HUES6 (cell line): ENCODE results near the gene SLC5A2.
A peak's percentile ranks its signal among the peaks of the same experiment; 100 is the strongest.
"Not testable (repeated sequence)": the region's sequence is repeated elsewhere in the genome, so short reads cannot be mapped to it uniquely, and the experiment has no call there.

ENCODE experiments used
- H3K27ac ChIP-seq: 2 replicates; pipeline ENCODE4 v1.7.0; 2013; ENCODE audit warnings: low read depth, mild to moderate bottlenecking, low read length, inconsistent platforms
- H3K27me3 ChIP-seq: 2 replicates; pipeline ENCODE4 v1.6.1; 2013; ENCODE audit warnings: low read length; ENCODE audit not compliant: control insufficient read depth, insufficient read depth
- H3K36me3 ChIP-seq: 2 replicates; pipeline ENCODE4 v1.6.1; 2013; ENCODE audit warnings: low read length; ENCODE audit not compliant: control insufficient read depth, insufficient read depth
- H3K4me1 ChIP-seq: 2 replicates; pipeline ENCODE4 v1.6.1; 2013; ENCODE audit warnings: low read length; ENCODE audit not compliant: control insufficient read depth, insufficient read depth
- H3K4me3 ChIP-seq: 2 replicates; pipeline ENCODE4 v1.5.1; 2013; ENCODE audit warnings: low read depth, low read length
- H3K9ac ChIP-seq: one replicate; pipeline ENCODE4 v1.6.1; 2013; ENCODE audit warnings: mild to moderate bottlenecking, low read length
- H3K9me3 ChIP-seq: 2 replicates; pipeline ENCODE4 v1.6.1; 2013; ENCODE audit warnings: low read depth, low read length; ENCODE audit not compliant: control insufficient read depth, insufficient read depth

SLC5A2 gene

GRCh38 chr16:31479751-31480150 is 3.2 kb upstream of the SLC5A2 start:
- peaks cover 13% of the 10 kb centered on the region for H3K4me1 ChIP-seq
- H3K27me3 ChIP-seq, result peaks cover 66% of the 10 kb centered on the region
- no peak overlapping the region for H3K27ac ChIP-seq
- no peaks in the 10 kb centered on the region for H3K9me3 ChIP-seq
- H3K36me3 ChIP-seq, result no peaks in the 10 kb centered on the region
- no peak overlapping the region for H3K4me3 ChIP-seq
- no peak overlapping the region for H3K9ac ChIP-seq

GRCh38 chr16:31480851-31481536 is 1.9 kb upstream of the SLC5A2 start:
- H3K27me3 ChIP-seq, result peaks cover 66% of the 10 kb centered on the region

GRCh38 chr16:31484048-31484447 is 1.1 kb downstream of the SLC5A2 start:
- not testable (repeated sequence) for H3K9me3 ChIP-seq
- peaks cover 91% of the 10 kb centered on the region for H3K27me3 ChIP-seq

More at GRCh38 chr16:31480851-31481536, 1.9 kb upstream of the SLC5A2 start:
- H3K27ac ChIP-seq, result no peak overlapping the region
- no peaks in the 10 kb centered on the region for H3K9me3 ChIP-seq
- H3K4me3 ChIP-seq, result no peak overlapping the region
- no peak overlapping the region for H3K9ac ChIP-seq
- no peaks in the 10 kb centered on the region for H3K36me3 ChIP-seq
- peaks cover 12% of the 10 kb centered on the region for H3K4me1 ChIP-seq

GRCh38 chr16:31484491-31485171 is 1.7 kb downstream of the SLC5A2 start:
- Histone ChIP-seq H3K27me3 (peaks cover 91% of the 10 kb centered on the region), H3K9me3 (no peaks in the 10 kb centered on the region), H3K4me3 (peak overlapping the region; percentile 8; the same call in 1 of the 2 replicates), H3K36me3 (peaks cover 2% of the 10 kb centered on the region; the same call in 1 of the 2 replicates), H3K9ac (no peak overlapping the region), H3K27ac (no peak overlapping the region), H3K4me1 (peaks cover 13% of the 10 kb centered on the region)

More at GRCh38 chr16:31484048-31484447, 1.1 kb downstream of the SLC5A2 start:
- H3K4me1 ChIP-seq, result peaks cover 13% of the 10 kb centered on the region
- not testable (repeated sequence) for H3K4me3 ChIP-seq, H3K9ac ChIP-seq, H3K36me3 ChIP-seq, H3K27ac ChIP-seq

GRCh38 chr16:31485571-31485970 is 2.6 kb downstream of the SLC5A2 start:
- peaks cover 13% of the 10 kb centered on the region for H3K4me1 ChIP-seq
- H3K4me3 ChIP-seq, result no peak overlapping the region
- H3K27me3 ChIP-seq, result peaks cover 93% of the 10 kb centered on the region
- no peak overlapping the region for H3K9ac ChIP-seq
- peaks cover 7% of the 10 kb centered on the region for H3K36me3 ChIP-seq
- no peaks in the 10 kb centered on the region for H3K9me3 ChIP-seq
- H3K27ac ChIP-seq, result no peak overlapping the region

- Histone ChIP-seq H3K9ac (no peak overlapping the region), H3K36me3 (peaks cover 11% of the 10 kb centered on the region), H3K9me3 (no peaks in the 10 kb centered on the region), H3K27ac (no peak overlapping the region), H3K4me1 (peaks cover 13% of the 10 kb centered on the region), H3K4me3 (no peak overlapping the region), H3K27me3 (peaks cover 92% of the 10 kb centered on the region)
Observed at GRCh38 chr16:31486045-31486444, 3.1 kb downstream of the SLC5A2 start.

GRCh38 chr16:31487071-31487719 is 4.3 kb downstream of the SLC5A2 start:
- peaks cover 80% of the 10 kb centered on the region for H3K27me3 ChIP-seq
- H3K9me3 ChIP-seq, result no peaks in the 10 kb centered on the region
- H3K4me3 ChIP-seq, result peak overlapping the region; percentile 74
- H3K4me1 ChIP-seq, result peaks cover 13% of the 10 kb centered on the region
- no peak overlapping the region for H3K27ac ChIP-seq
- peak overlapping the region; percentile 21 for H3K9ac ChIP-seq
- peaks cover 18% of the 10 kb centered on the region for H3K36me3 ChIP-seq

GRCh38 chr16:31487720-31488467 is 5.0 kb downstream of the SLC5A2 start:
- Histone ChIP-seq H3K27ac (no peak overlapping the region), H3K4me1 (peaks cover 13% of the 10 kb centered on the region), H3K4me3 (peak overlapping the region; percentile 74), H3K9me3 (no peaks in the 10 kb centered on the region), H3K9ac (peak overlapping the region; percentile 21), H3K27me3 (peaks cover 73% of the 10 kb centered on the region), H3K36me3 (peaks cover 24% of the 10 kb centered on the region)

GRCh38 chr16:31488468-31489297 is 5.8 kb downstream of the SLC5A2 start:
- Histone ChIP-seq H3K36me3 (peaks cover 30% of the 10 kb centered on the region), H3K9ac (no peak overlapping the region), H3K27ac (no peak overlapping the region), H3K4me1 (peaks cover 13% of the 10 kb centered on the region), H3K9me3 (no peaks in the 10 kb centered on the region), H3K4me3 (peak overlapping the region; percentile 74), H3K27me3 (peaks cover 68% of the 10 kb centered on the region)

- Histone ChIP-seq H3K27ac (no peak overlapping the region), H3K9me3 (no peaks in the 10 kb centered on the region), H3K36me3 (peaks cover 30% of the 10 kb centered on the region), H3K4me3 (no peak overlapping the region), H3K9ac (no peak overlapping the region), H3K4me1 (peaks cover 13% of the 10 kb centered on the region), H3K27me3 (peaks cover 65% of the 10 kb centered on the region)
Observed at GRCh38 chr16:31489298-31489564, 6.3 kb downstream of the SLC5A2 start.
